Loucy (cell line): Measurements from ENCODE around the gene ATP13A1.

ENCODE experiments used
- EZH2phosphoT487 ChIP-seq: fragments of 200-600 bp; IDR thresholded peaks from 2 replicates; pipeline ENCODE4 v1.6.1; 2018; ENCODE audit warnings: antibody characterized with exemption, mild to moderate bottlenecking, moderate library complexity, borderline replicate concordance
- TF ChIP-seq, protein P1 (sequence below): fragments of 200-600 bp; sonication (generic); conservative IDR thresholded peaks from 2 replicates; pipeline ENCODE4 v1.5.1; 2014; ENCODE audit warnings: mild to moderate bottlenecking, antibody characterized with exemption, low read length

DNA sequence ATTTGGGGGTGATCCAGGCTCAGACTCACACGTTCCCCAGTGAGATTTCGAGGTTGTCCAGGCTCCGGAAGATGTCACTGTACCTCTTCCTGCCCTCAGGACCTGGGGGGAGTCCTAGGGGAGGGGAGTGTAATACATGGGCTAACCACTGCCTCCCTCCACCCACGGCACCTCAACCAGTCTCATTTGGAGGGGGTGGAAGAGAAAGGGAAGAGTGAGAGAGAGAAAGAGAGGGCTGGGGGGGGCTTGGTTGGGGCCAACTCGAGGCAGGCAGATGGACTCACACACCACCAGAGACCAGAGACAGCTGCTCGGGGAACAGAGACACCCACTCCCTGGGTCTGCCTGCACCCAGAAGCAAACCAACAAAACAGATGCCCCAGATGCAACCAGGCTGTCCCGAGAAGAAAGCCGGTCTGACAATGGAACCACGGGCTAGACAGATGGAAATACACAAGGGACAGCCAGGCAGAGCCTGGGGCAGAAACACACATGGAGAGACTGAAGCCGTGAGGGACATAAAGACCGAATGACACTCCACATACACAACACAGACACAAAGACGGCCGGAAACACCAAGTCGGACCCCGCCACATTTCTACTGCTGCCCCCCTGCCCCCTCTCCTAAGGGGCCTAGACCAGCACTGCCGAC lies 20.8 kb downstream of the ATP13A1 start:
- TF ChIP-seq, protein P1, sequence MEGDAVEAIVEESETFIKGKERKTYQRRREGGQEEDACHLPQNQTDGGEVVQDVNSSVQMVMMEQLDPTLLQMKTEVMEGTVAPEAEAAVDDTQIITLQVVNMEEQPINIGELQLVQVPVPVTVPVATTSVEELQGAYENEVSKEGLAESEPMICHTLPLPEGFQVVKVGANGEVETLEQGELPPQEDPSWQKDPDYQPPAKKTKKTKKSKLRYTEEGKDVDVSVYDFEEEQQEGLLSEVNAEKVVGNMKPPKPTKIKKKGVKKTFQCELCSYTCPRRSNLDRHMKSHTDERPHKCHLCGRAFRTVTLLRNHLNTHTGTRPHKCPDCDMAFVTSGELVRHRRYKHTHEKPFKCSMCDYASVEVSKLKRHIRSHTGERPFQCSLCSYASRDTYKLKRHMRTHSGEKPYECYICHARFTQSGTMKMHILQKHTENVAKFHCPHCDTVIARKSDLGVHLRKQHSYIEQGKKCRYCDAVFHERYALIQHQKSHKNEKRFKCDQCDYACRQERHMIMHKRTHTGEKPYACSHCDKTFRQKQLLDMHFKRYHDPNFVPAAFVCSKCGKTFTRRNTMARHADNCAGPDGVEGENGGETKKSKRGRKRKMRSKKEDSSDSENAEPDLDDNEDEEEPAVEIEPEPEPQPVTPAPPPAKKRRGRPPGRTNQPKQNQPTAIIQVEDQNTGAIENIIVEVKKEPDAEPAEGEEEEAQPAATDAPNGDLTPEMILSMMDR, result no peak
- no peak for TF ChIP-seq EZH2phosphoT487
